ENCODE measurements around the gene RCOR3. TPM values are rescaled to one million over a fixed set of nuclear protein-coding genes. Genes with fewer than 3 reads are reported as not detected.
"Not testable (repeated sequence)": the region's sequence is repeated elsewhere in the genome, so short reads cannot be mapped to it uniquely, and the experiment has no call there.

Gene RCOR3
- total and polyA plus RNA-seq, 2 donors, result 21.9 to 52.4 TPM

GRCh38 chr1:211352055-211352454 is 92.9 kb downstream of the RCOR3 start:
- Histone ChIP-seq H3K36me3 (ENCODE audit: control insufficient read depth in 2 of 2, insufficient read depth in 2 of 2, low read length in 1 of 2) (peaks cover 12 to 15% of the 10 kb centered on the region in 2 donors), H3K9me3 (ENCODE audit: control insufficient read depth in 2 of 2, insufficient read depth in 1 of 2, low read length in 1 of 2) (peaks cover 1 to 11% of the 10 kb centered on the region in 2 donors), H3K4me1 (ENCODE audit: control insufficient read depth in 2 of 2, insufficient read depth in 2 of 2, low read length in 2 of 2) (peaks cover 19 to 23% of the 10 kb centered on the region in 2 donors)
- not testable (repeated sequence) for H3K4me3 ChIP-seq (ENCODE audit: low read length in 2 of 2); DNase-seq (ENCODE audit: low read depth in 6 of 9, low spot score in 9 of 9); H3K27me3 ChIP-seq (ENCODE audit: control insufficient read depth in 2 of 2, insufficient read depth in 1 of 2, low read length in 1 of 2); H3K27ac ChIP-seq (ENCODE audit: low read depth in 1 of 2, low read length in 1 of 2)
- WGBS, result 98% methylated on average over 3 of the region's 3 CpGs

- WGBS, result 97% methylated on average over 2 of the region's 2 CpGs
- DNase-seq (ENCODE audit: low read depth in 6 of 9, low spot score in 9 of 9), result no peak
- no peaks in the 10 kb centered on the region for H3K27me3 ChIP-seq (ENCODE audit: control insufficient read depth in 2 of 2, insufficient read depth in 1 of 2, low read length in 1 of 2)
- H3K9me3 ChIP-seq (ENCODE audit: control insufficient read depth in 2 of 2, insufficient read depth in 1 of 2, low read length in 1 of 2), result peaks cover 1 to 11% of the 10 kb centered on the region in 2 donors
- H3K36me3 ChIP-seq (ENCODE audit: control insufficient read depth in 2 of 2, insufficient read depth in 2 of 2, low read length in 1 of 2), result peaks cover 12 to 15% of the 10 kb centered on the region in 2 donors
- H3K4me3 ChIP-seq (ENCODE audit: low read length in 2 of 2), result no peak overlapping the region
- H3K4me1 ChIP-seq (ENCODE audit: control insufficient read depth in 2 of 2, insufficient read depth in 2 of 2, low read length in 2 of 2), result peaks cover 19 to 23% of the 10 kb centered on the region in 2 donors
- no peak overlapping the region for H3K27ac ChIP-seq (ENCODE audit: low read depth in 1 of 2, low read length in 1 of 2)
These were observed 93.3 kb downstream of the RCOR3 start for GRCh38 chr1:211352465-211352864.

DNA sequence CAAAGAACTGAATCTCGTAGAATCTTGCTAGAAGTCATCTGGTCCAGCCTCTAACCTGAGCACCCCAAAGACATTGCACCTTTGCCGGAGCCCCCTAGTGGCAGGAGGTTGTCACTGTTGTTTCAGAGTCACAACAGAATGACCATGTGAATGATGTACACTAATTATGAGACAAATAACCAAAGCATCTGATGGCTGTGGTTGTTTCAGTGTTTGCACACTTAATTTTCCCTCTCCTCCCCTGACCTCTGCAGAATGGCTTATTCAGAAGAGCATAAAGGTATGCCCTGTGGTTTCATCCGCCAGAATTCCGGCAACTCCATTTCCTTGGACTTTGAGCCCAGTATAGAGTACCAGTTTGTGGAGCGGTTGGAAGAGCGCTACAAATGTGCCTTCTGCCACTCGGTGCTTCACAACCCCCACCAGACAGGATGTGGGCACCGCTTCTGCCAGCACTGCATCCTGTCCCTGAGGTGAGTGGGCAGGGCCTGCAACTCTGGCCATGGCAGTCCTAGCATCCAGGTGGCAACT is 93.9 kb downstream of the RCOR3 start:
- peak in 6 of 9 donors; percentile 38 to 83 (median 60) for DNase-seq (ENCODE audit: low read depth in 6 of 9, low spot score in 9 of 9)
- Histone ChIP-seq H3K27me3 (ENCODE audit: control insufficient read depth in 2 of 2, insufficient read depth in 1 of 2, low read length in 1 of 2) (no peaks in the 10 kb centered on the region), H3K4me1 (ENCODE audit: control insufficient read depth in 2 of 2, insufficient read depth in 2 of 2, low read length in 2 of 2) (peaks cover 19 to 23% of the 10 kb centered on the region in 2 donors), H3K36me3 (ENCODE audit: control insufficient read depth in 2 of 2, insufficient read depth in 2 of 2, low read length in 1 of 2) (peaks cover 12 to 20% of the 10 kb centered on the region in 2 donors), H3K9me3 (ENCODE audit: control insufficient read depth in 2 of 2, insufficient read depth in 1 of 2, low read length in 1 of 2) (peaks cover 1 to 11% of the 10 kb centered on the region in 2 donors), H3K27ac (ENCODE audit: low read depth in 1 of 2, low read length in 1 of 2) (peak overlapping the region; percentile 91 to 94), H3K4me3 (ENCODE audit: low read length in 2 of 2) (peak overlapping the region in 1 of 2 donors; percentile 12)
- 25% methylated on average over 8 of the region's 8 CpGs for WGBS

- WGBS, result 49% methylated on average over 1 of the region's 1 CpG
- Histone ChIP-seq H3K36me3 (ENCODE audit: control insufficient read depth in 2 of 2, insufficient read depth in 2 of 2, low read length in 1 of 2) (peaks cover 12 to 22% of the 10 kb centered on the region in 2 donors), H3K9me3 (ENCODE audit: control insufficient read depth in 2 of 2, insufficient read depth in 1 of 2, low read length in 1 of 2) (peaks cover 1 to 11% of the 10 kb centered on the region in 2 donors), H3K4me3 (ENCODE audit: low read length in 2 of 2) (peak overlapping the region in 1 of 2 donors; percentile 12), H3K27me3 (ENCODE audit: control insufficient read depth in 2 of 2, insufficient read depth in 1 of 2, low read length in 1 of 2) (no peaks in the 10 kb centered on the region), H3K27ac (ENCODE audit: low read depth in 1 of 2, low read length in 1 of 2) (peak overlapping the region; percentile 91 to 94), H3K4me1 (ENCODE audit: control insufficient read depth in 2 of 2, insufficient read depth in 2 of 2, low read length in 2 of 2) (peaks cover 19 to 23% of the 10 kb centered on the region in 2 donors)
- DNase-seq (ENCODE audit: low read depth in 6 of 9, low spot score in 9 of 9), result peak in 6 of 9 donors; percentile 22 to 75 (median 40)
These were observed 94.5 kb downstream of the RCOR3 start for GRCh38 chr1:211353562-211354212.

- H3K27ac ChIP-seq (ENCODE audit: low read depth in 1 of 2, low read length in 1 of 2), result no peak overlapping the region
- peaks cover 19 to 23% of the 10 kb centered on the region in 2 donors for H3K4me1 ChIP-seq (ENCODE audit: control insufficient read depth in 2 of 2, insufficient read depth in 2 of 2, low read length in 2 of 2)
- no peaks in the 10 kb centered on the region for H3K27me3 ChIP-seq (ENCODE audit: control insufficient read depth in 2 of 2, insufficient read depth in 1 of 2, low read length in 1 of 2)
- no peak overlapping the region for H3K4me3 ChIP-seq (ENCODE audit: low read length in 2 of 2)
- DNase-seq (ENCODE audit: low read depth in 6 of 9, low spot score in 9 of 9), result no peak
- H3K36me3 ChIP-seq (ENCODE audit: control insufficient read depth in 2 of 2, insufficient read depth in 2 of 2, low read length in 1 of 2), result peaks cover 19 to 42% of the 10 kb centered on the region in 2 donors
- 95% methylated on average over 4 of the region's 4 CpGs for WGBS
- peaks cover 1 to 8% of the 10 kb centered on the region in 2 donors for H3K9me3 ChIP-seq (ENCODE audit: control insufficient read depth in 2 of 2, insufficient read depth in 1 of 2, low read length in 1 of 2)
These were observed 96.7 kb downstream of the RCOR3 start for GRCh38 chr1:211355873-211356272.

GRCh38 chr1:211356723-211357407 is 97.7 kb downstream of the RCOR3 start:
- Histone ChIP-seq H3K27me3 (ENCODE audit: control insufficient read depth in 2 of 2, insufficient read depth in 1 of 2, low read length in 1 of 2) (no peaks in the 10 kb centered on the region), H3K4me3 (ENCODE audit: low read length in 2 of 2) (no peak overlapping the region), H3K27ac (ENCODE audit: low read depth in 1 of 2, low read length in 1 of 2) (peak overlapping the region in 1 of 2 donors; percentile 31), H3K9me3 (ENCODE audit: control insufficient read depth in 2 of 2, insufficient read depth in 1 of 2, low read length in 1 of 2) (peaks cover 1 to 6% of the 10 kb centered on the region in 2 donors), H3K4me1 (ENCODE audit: control insufficient read depth in 2 of 2, insufficient read depth in 2 of 2, low read length in 2 of 2) (peaks cover 19 to 23% of the 10 kb centered on the region in 2 donors), H3K36me3 (ENCODE audit: control insufficient read depth in 2 of 2, insufficient read depth in 2 of 2, low read length in 1 of 2) (peaks cover 17 to 49% of the 10 kb centered on the region in 2 donors)
- no peak for DNase-seq (ENCODE audit: low read depth in 6 of 9, low spot score in 9 of 9)
- WGBS, result 88% methylated on average over 5 of the region's 5 CpGs

GRCh38 chr1:211358685-211359084 is 99.5 kb downstream of the RCOR3 start:
- no peak overlapping the region for H3K27ac ChIP-seq (ENCODE audit: low read depth in 1 of 2, low read length in 1 of 2)
- H3K4me3 ChIP-seq (ENCODE audit: low read length in 2 of 2), result no peak overlapping the region
- H3K36me3 ChIP-seq (ENCODE audit: control insufficient read depth in 2 of 2, insufficient read depth in 2 of 2, low read length in 1 of 2), result peaks cover 15 to 49% of the 10 kb centered on the region in 2 donors
- WGBS, result 98% methylated on average over 1 of the region's 1 CpG
- H3K9me3 ChIP-seq (ENCODE audit: control insufficient read depth in 2 of 2, insufficient read depth in 1 of 2, low read length in 1 of 2), result no peaks in the 10 kb centered on the region
- DNase-seq (ENCODE audit: low read depth in 6 of 9, low spot score in 9 of 9), result no peak
- peaks cover 7 to 9% of the 10 kb centered on the region in 2 donors for H3K4me1 ChIP-seq (ENCODE audit: control insufficient read depth in 2 of 2, insufficient read depth in 2 of 2, low read length in 2 of 2)
- no peaks in the 10 kb centered on the region for H3K27me3 ChIP-seq (ENCODE audit: control insufficient read depth in 2 of 2, insufficient read depth in 1 of 2, low read length in 1 of 2)

- no peak for DNase-seq (ENCODE audit: low read depth in 6 of 9, low spot score in 9 of 9)
- WGBS, result 91% methylated on average over 3 of the region's 3 CpGs
- no peak overlapping the region for H3K27ac ChIP-seq (ENCODE audit: low read depth in 1 of 2, low read length in 1 of 2)
- no peak overlapping the region for H3K4me3 ChIP-seq (ENCODE audit: low read length in 2 of 2)
- H3K27me3 ChIP-seq (ENCODE audit: control insufficient read depth in 2 of 2, insufficient read depth in 1 of 2, low read length in 1 of 2), result no peaks in the 10 kb centered on the region
- no peaks in the 10 kb centered on the region for H3K4me1 ChIP-seq (ENCODE audit: control insufficient read depth in 2 of 2, insufficient read depth in 2 of 2, low read length in 2 of 2)
- H3K36me3 ChIP-seq (ENCODE audit: control insufficient read depth in 2 of 2, insufficient read depth in 2 of 2, low read length in 1 of 2), result peaks cover 15 to 43% of the 10 kb centered on the region in 2 donors
- no peaks in the 10 kb centered on the region for H3K9me3 ChIP-seq (ENCODE audit: control insufficient read depth in 2 of 2, insufficient read depth in 1 of 2, low read length in 1 of 2)
These were observed 100.7 kb downstream of the RCOR3 start for GRCh38 chr1:211359876-211360275.

DNA sequence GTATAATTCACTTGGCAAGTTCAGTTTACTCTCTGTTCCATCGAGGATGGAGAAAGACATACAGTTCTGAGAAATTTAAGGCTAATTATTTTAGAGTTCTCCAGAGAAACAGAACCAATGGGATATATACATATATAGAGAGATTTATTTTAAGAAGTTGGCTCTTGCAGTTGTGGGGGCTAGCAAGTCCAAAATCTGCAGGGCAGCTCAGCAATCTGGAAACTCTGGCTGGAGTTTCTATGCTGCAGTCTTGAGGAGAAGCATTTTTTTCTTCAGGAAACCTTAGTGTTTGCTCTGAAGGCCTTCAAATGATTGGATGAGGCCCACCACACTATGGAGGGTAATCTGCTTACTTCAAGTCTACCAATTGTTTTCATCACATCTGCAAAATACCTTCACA is 102.0 kb downstream of the RCOR3 start:
- Histone ChIP-seq H3K36me3 (ENCODE audit: control insufficient read depth in 2 of 2, insufficient read depth in 2 of 2, low read length in 1 of 2) (peaks cover 17 to 56% of the 10 kb centered on the region in 2 donors), H3K9me3 (ENCODE audit: control insufficient read depth in 2 of 2, insufficient read depth in 1 of 2, low read length in 1 of 2) (no peaks in the 10 kb centered on the region), H3K27ac (ENCODE audit: low read depth in 1 of 2, low read length in 1 of 2) (no peak overlapping the region), H3K4me1 (ENCODE audit: control insufficient read depth in 2 of 2, insufficient read depth in 2 of 2, low read length in 2 of 2) (no peaks in the 10 kb centered on the region), H3K4me3 (ENCODE audit: low read length in 2 of 2) (no peak overlapping the region), H3K27me3 (ENCODE audit: control insufficient read depth in 2 of 2, insufficient read depth in 1 of 2, low read length in 1 of 2) (no peaks in the 10 kb centered on the region)
- no peak for DNase-seq (ENCODE audit: low read depth in 6 of 9, low spot score in 9 of 9)
- 98% methylated on average over 1 of the region's 1 CpG for WGBS

Data from thymus (tissue), 11 donors.